GM18951 (cell line): ENCODE results near the gene CPPED1.
"Not testable (repeated sequence)": the region's sequence is repeated elsewhere in the genome, so short reads cannot be mapped to it uniquely, and the experiment has no call there.

Source experiments
- POLR2A ChIP-seq: IDR thresholded peaks from 4 replicates; pipeline ENCODE4 v1.6.1; 2011; ENCODE audit warnings: mild to moderate bottlenecking; ENCODE audit not compliant: insufficient read length, insufficient read depth; ENCODE audit errors: extremely low read depth
- in situ Hi-C: fragments of 300-500 bp; cut with MboI; formaldehyde crosslinking; loops from one replicate; pipeline ENCODE4 v1.12.0; 2022; ENCODE audit warnings: low sequenced_read_pairs, mixed read lengths, inconsistent platforms; ENCODE audit not compliant: unreplicated experiment

CPPED1 gene

GRCh38 chr16:12794486-12795387 is 8.9 kb downstream of the CPPED1 start:
- in situ Hi-C loops = no loop called here

GRCh38 chr16:12793865-12794240 is 9.8 kb downstream of the CPPED1 start:
- in situ Hi-C loops = no loop called here
- TF ChIP-seq POLR2A = no peak

More at GRCh38 chr16:12794486-12795387, 8.9 kb downstream of the CPPED1 start:
- no peak for TF ChIP-seq POLR2A

- no peak for TF ChIP-seq POLR2A
- in situ Hi-C loops = no loop called here
Measured at GRCh38 chr16:12793120-12793864, 10.4 kb downstream of the CPPED1 start.

- in situ Hi-C loops = not testable (repeated sequence)
Measured at GRCh38 chr16:12792528-12792927, 11.2 kb downstream of the CPPED1 start.

GRCh38 chr16:12791340-12791739 is 12.3 kb downstream of the CPPED1 start:
- in situ Hi-C loops = no loop called here
- TF ChIP-seq POLR2A = no peak

GRCh38 chr16:12788758-12789157 is 14.9 kb downstream of the CPPED1 start:
- in situ Hi-C loops = no loop called here

GRCh38 chr16:12786081-12786480 is 17.6 kb downstream of the CPPED1 start:
- in situ Hi-C loops = no loop called here
- TF ChIP-seq POLR2A = no peak

More at GRCh38 chr16:12788758-12789157, 14.9 kb downstream of the CPPED1 start:
- no peak for TF ChIP-seq POLR2A

GRCh38 chr16:12784076-12784475 is 19.6 kb downstream of the CPPED1 start:
- TF ChIP-seq POLR2A = no peak
- in situ Hi-C loops = no loop called here

- in situ Hi-C loops = no loop called here
- no peak for TF ChIP-seq POLR2A
Measured at GRCh38 chr16:12781777-12782176, 21.9 kb downstream of the CPPED1 start.

- in situ Hi-C loops = no loop called here
- no peak for TF ChIP-seq POLR2A
Measured at GRCh38 chr16:12780467-12780866, 23.2 kb downstream of the CPPED1 start.

- TF ChIP-seq POLR2A = no peak
- in situ Hi-C loops = no loop called here
Measured at GRCh38 chr16:12778726-12779125, 25.0 kb downstream of the CPPED1 start.

GRCh38 chr16:12775656-12776236 is 27.9 kb downstream of the CPPED1 start:
- TF ChIP-seq POLR2A = no peak

GRCh38 chr16:12773221-12773620 is 30.5 kb downstream of the CPPED1 start:
- in situ Hi-C loops = no loop called here
- TF ChIP-seq POLR2A = no peak

More at GRCh38 chr16:12775656-12776236, 27.9 kb downstream of the CPPED1 start:
- in situ Hi-C loops = no loop called here
